ENCODE data around the gene GAL. TPM values are rescaled to one million over a fixed set of nuclear protein-coding genes. Genes with fewer than 3 reads are reported as not detected.
"Not testable (repeated sequence)": the region's sequence is repeated elsewhere in the genome, so short reads cannot be mapped to it uniquely, and the experiment has no call there.

Gene GAL
- total RNA-seq, result 1 to 10 TPM; 3.2 to 3.5 TPM

GRCh38 chr11:68684385-68685356, at the start of gene GAL:
Gene GAL (plus strand): TSS chr11:68684544. CDS start chr11:68684924, 380 bp downstream.
- Histone ChIP-seq H3K4me3 (peak within 1 kb of the TSS; percentile 33), H3K9me3 (no peaks in the 10 kb centered on the region), H3K9ac (ENCODE audit: low read depth in 2 of 2, low read length in 2 of 2) (no peak within 1 kb of the TSS), H3K27ac (no peak within 1 kb of the TSS), H3K36me3 (no peaks in the 10 kb centered on the region), H3K27me3 (peaks cover 33% of the 10 kb centered on the region), H3K4me1 (peaks cover 5% of the 10 kb centered on the region)
- intact Hi-C loops (cut with DNase I), result no loop called here
- no peak for TF ChIP-seq CTCF (IDR thresholded peaks at IDR 0.05)
- no peak for DNase-seq

GRCh38 chr11:68634606-68635005, 49.7 kb upstream of the GAL start:
- not testable (repeated sequence) for H3K9me3 ChIP-seq, H3K27me3 ChIP-seq

GRCh38 chr11:68635172-68635571, 49.2 kb upstream of the GAL start:
- intact Hi-C loops (cut with DNase I); H3K36me3 ChIP-seq; H3K9me3 ChIP-seq; H3K4me1 ChIP-seq; H3K4me3 ChIP-seq; H3K27me3 ChIP-seq; H3K9ac ChIP-seq (ENCODE audit: low read depth in 2 of 2, low read length in 2 of 2); H3K27ac ChIP-seq; DNase-seq: not testable (repeated sequence)

More at GRCh38 chr11:68634606-68635005, 49.7 kb upstream of the GAL start:
- H3K4me1 ChIP-seq; H3K9ac ChIP-seq (ENCODE audit: low read depth in 2 of 2, low read length in 2 of 2); H3K36me3 ChIP-seq; H3K4me3 ChIP-seq; DNase-seq; H3K27ac ChIP-seq; intact Hi-C loops (cut with DNase I): not testable (repeated sequence)

GRCh38 chr11:68635883-68636282, 48.5 kb upstream of the GAL start:
- H3K4me1 ChIP-seq; H3K4me3 ChIP-seq; H3K27ac ChIP-seq; intact Hi-C loops (cut with DNase I); H3K27me3 ChIP-seq; DNase-seq; H3K36me3 ChIP-seq; H3K9ac ChIP-seq (ENCODE audit: low read depth in 2 of 2, low read length in 2 of 2); H3K9me3 ChIP-seq: not testable (repeated sequence)

- H3K27ac ChIP-seq; DNase-seq; H3K4me1 ChIP-seq; H3K9ac ChIP-seq (ENCODE audit: low read depth in 2 of 2, low read length in 2 of 2); H3K9me3 ChIP-seq; intact Hi-C loops (cut with DNase I); H3K4me3 ChIP-seq; H3K36me3 ChIP-seq; H3K27me3 ChIP-seq: not testable (repeated sequence)
Observed at GRCh38 chr11:68639322-68639721, 45.0 kb upstream of the GAL start.

GRCh38 chr11:68641880-68642279, 42.5 kb upstream of the GAL start:
- Histone ChIP-seq H3K27ac (no peak overlapping the region), H3K4me3 (no peak overlapping the region), H3K4me1 (no peaks in the 10 kb centered on the region), H3K36me3 (no peaks in the 10 kb centered on the region), H3K9ac (ENCODE audit: low read depth in 2 of 2, low read length in 2 of 2) (no peak overlapping the region), H3K27me3 (no peaks in the 10 kb centered on the region), H3K9me3 (no peaks in the 10 kb centered on the region)
- no peak for TF ChIP-seq CTCF (IDR thresholded peaks at IDR 0.05)
- intact Hi-C loops (cut with DNase I), result no loop called here
- no peak for DNase-seq

GRCh38 chr11:68643585-68643984, 40.8 kb upstream of the GAL start:
- H3K4me3 ChIP-seq, result no peak overlapping the region
- no peaks in the 10 kb centered on the region for H3K27me3 ChIP-seq
- H3K27ac ChIP-seq, result no peak overlapping the region
- intact Hi-C loops (cut with DNase I), result no loop called here
- no peak for DNase-seq
- no peaks in the 10 kb centered on the region for H3K36me3 ChIP-seq
- TF ChIP-seq CTCF (IDR thresholded peaks at IDR 0.05), result no peak
- H3K4me1 ChIP-seq, result no peaks in the 10 kb centered on the region
- no peaks in the 10 kb centered on the region for H3K9me3 ChIP-seq
- H3K9ac ChIP-seq (ENCODE audit: low read depth in 2 of 2, low read length in 2 of 2), result no peak overlapping the region
